ENCODE results near the gene VILL. TPM values are rescaled to one million over a fixed set of nuclear protein-coding genes. Genes with fewer than 3 reads are reported as not detected.

VILL gene
- total RNA-seq, 1 experiment from 2014 or later, result 2.9 TPM

DNA sequence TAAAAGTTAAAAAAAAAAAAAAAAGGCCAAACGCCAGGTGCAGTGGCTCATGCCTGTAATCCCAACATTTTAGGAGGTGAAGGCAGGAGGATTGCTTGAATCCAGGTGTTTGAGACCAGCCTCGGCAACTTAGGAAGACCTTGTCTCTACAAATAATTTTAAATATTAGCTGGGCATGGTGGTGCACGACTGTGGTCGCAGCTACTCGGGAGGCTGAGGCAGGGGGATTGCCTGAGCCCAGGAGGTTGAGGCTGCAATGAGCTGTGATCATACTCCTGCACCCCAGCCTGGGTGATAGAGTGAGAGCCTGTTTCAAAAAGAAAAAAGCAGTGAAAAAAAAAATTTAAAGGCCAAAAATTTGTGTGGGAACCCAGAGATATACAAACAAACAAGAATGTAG, 45.7 kb downstream of the VILL start:
- H3K27me3 ChIP-seq (replicated peaks; ENCODE audit: insufficient read depth, low read depth, low read length, poor library complexity), result no peaks in the 10 kb centered on the region

GRCh38 chr3:38036906-38037305, 46.3 kb downstream of the VILL start:
- H3K9me3 ChIP-seq (ENCODE audit: low read depth, low read length, poor library complexity, severe bottlenecking), result no peaks in the 10 kb centered on the region
- no peaks in the 10 kb centered on the region for H3K36me3 ChIP-seq (ENCODE audit: insufficient read depth, low read length, poor library complexity, severe bottlenecking)
- TF ChIP-seq EZH2 (IDR thresholded peaks at IDR 0.05; ENCODE audit: borderline replicate concordance, low read depth, low read length, poor library complexity, severe bottlenecking), result no peak
- TF ChIP-seq, protein P1, sequence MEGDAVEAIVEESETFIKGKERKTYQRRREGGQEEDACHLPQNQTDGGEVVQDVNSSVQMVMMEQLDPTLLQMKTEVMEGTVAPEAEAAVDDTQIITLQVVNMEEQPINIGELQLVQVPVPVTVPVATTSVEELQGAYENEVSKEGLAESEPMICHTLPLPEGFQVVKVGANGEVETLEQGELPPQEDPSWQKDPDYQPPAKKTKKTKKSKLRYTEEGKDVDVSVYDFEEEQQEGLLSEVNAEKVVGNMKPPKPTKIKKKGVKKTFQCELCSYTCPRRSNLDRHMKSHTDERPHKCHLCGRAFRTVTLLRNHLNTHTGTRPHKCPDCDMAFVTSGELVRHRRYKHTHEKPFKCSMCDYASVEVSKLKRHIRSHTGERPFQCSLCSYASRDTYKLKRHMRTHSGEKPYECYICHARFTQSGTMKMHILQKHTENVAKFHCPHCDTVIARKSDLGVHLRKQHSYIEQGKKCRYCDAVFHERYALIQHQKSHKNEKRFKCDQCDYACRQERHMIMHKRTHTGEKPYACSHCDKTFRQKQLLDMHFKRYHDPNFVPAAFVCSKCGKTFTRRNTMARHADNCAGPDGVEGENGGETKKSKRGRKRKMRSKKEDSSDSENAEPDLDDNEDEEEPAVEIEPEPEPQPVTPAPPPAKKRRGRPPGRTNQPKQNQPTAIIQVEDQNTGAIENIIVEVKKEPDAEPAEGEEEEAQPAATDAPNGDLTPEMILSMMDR (conservative IDR thresholded peaks at IDR 0.05; ENCODE audit: low read depth, low read length), result no peak
- no peak overlapping the region for H3K4me3 ChIP-seq (ENCODE audit: low read depth, low read length, poor library complexity, severe bottlenecking)
- no peak overlapping the region for H3K27ac ChIP-seq (ENCODE audit: low read depth, low read length, poor library complexity, severe bottlenecking)
- BruUV-seq (replicated peaks), result no TSS peak
- no peaks in the 10 kb centered on the region for H3K4me1 ChIP-seq (ENCODE audit: insufficient read depth, low read length, poor library complexity, severe bottlenecking)
- intact Hi-C loops (cut with micrococcal nuclease; ENCODE audit: unreplicated experiment), result no loop called here
- ChIA-PET POLR2A (ENCODE audit: low non-redundant PET) (no interaction called here), CTCF (no interaction called here)
- DNase-seq (ENCODE audit: low spot score), result no peak
- no peaks in the 10 kb centered on the region for H3K27me3 ChIP-seq (replicated peaks; ENCODE audit: insufficient read depth, low read depth, low read length, poor library complexity)

More for the DNA sequence above, 45.7 kb downstream of the VILL start:
- CTCF ChIA-PET, result no interaction called here
- intact Hi-C loops (cut with micrococcal nuclease; ENCODE audit: unreplicated experiment), result no loop called here
- Histone ChIP-seq H3K9me3 (ENCODE audit: low read depth, low read length, poor library complexity, severe bottlenecking) (no peaks in the 10 kb centered on the region), H3K4me3 (ENCODE audit: low read depth, low read length, poor library complexity, severe bottlenecking) (no peak overlapping the region), H3K36me3 (ENCODE audit: insufficient read depth, low read length, poor library complexity, severe bottlenecking) (no peaks in the 10 kb centered on the region), H3K27ac (ENCODE audit: low read depth, low read length, poor library complexity, severe bottlenecking) (no peak overlapping the region), H3K4me1 (ENCODE audit: insufficient read depth, low read length, poor library complexity, severe bottlenecking) (no peaks in the 10 kb centered on the region)
- BruUV-seq (replicated peaks), result no TSS peak
- no peak for DNase-seq (ENCODE audit: low spot score)
- TF ChIP-seq EZH2 (IDR thresholded peaks at IDR 0.05; ENCODE audit: borderline replicate concordance, low read depth, low read length, poor library complexity, severe bottlenecking), result no peak
- TF ChIP-seq, protein P1 (conservative IDR thresholded peaks at IDR 0.05; ENCODE audit: low read depth, low read length), result no peak
- POLR2A ChIA-PET (ENCODE audit: low non-redundant PET), result no interaction called here

GRCh38 chr3:38038447-38038911, 47.9 kb downstream of the VILL start:
- CTCF ChIA-PET, result no interaction called here
- Histone ChIP-seq H3K4me3 (ENCODE audit: low read depth, low read length, poor library complexity, severe bottlenecking) (no peak overlapping the region), H3K36me3 (ENCODE audit: insufficient read depth, low read length, poor library complexity, severe bottlenecking) (no peaks in the 10 kb centered on the region), H3K9me3 (ENCODE audit: low read depth, low read length, poor library complexity, severe bottlenecking) (no peaks in the 10 kb centered on the region), H3K4me1 (ENCODE audit: insufficient read depth, low read length, poor library complexity, severe bottlenecking) (no peaks in the 10 kb centered on the region), H3K27me3 (replicated peaks; ENCODE audit: insufficient read depth, low read depth, low read length, poor library complexity) (no peaks in the 10 kb centered on the region), H3K27ac (ENCODE audit: low read depth, low read length, poor library complexity, severe bottlenecking) (no peak overlapping the region)
- no peak for DNase-seq (ENCODE audit: low spot score)
- no TSS peak for BruUV-seq (replicated peaks)
- POLR2A ChIA-PET (ENCODE audit: low non-redundant PET), result no interaction called here
- TF ChIP-seq EZH2 (IDR thresholded peaks at IDR 0.05; ENCODE audit: borderline replicate concordance, low read depth, low read length, poor library complexity, severe bottlenecking), result no peak
- TF ChIP-seq, protein P1 (conservative IDR thresholded peaks at IDR 0.05; ENCODE audit: low read depth, low read length), result no peak
- intact Hi-C loops (cut with micrococcal nuclease; ENCODE audit: unreplicated experiment), result no loop called here
